Measurements from ENCODE around the gene HACL1.

- TF ChIP-seq CTCF (IDR thresholded peaks at IDR 0.05) (no peak), ZFX (IDR thresholded peaks at IDR 0.05; ENCODE audit: borderline replicate concordance) (no peak)
These were observed 10.6 kb upstream of the HACL1 start for GRCh38 chr3:15612001-15612400.

All from 22Rv1 (cell line).